ENCODE data around the gene KDM5B. TPM values are rescaled to one million over a fixed set of nuclear protein-coding genes. Genes with fewer than 3 reads are reported as not detected.

KDM5B gene
- total RNA-seq, 1 experiment from 2014 or later = 44.6 TPM

- CTCF ChIA-PET = no interaction called here
- Histone ChIP-seq H3K9me3 (ENCODE audit: control insufficient read depth in 1 of 2, insufficient read depth in 1 of 2, low read depth in 1 of 2, low read length in 2 of 2) (no peaks in the 10 kb centered on the region), H3K27ac (ENCODE audit: low read depth, low read length) (no peak overlapping the region), H3K4me3 (replicated peaks in 1 of 2; ENCODE audit: low read depth in 1 of 2, low read length in 2 of 2) (no peak overlapping the region), H3K4me2 (ENCODE audit: low read length) (no peak overlapping the region), H3K79me2 (ENCODE audit: insufficient read depth, low read length) (no peaks in the 10 kb centered on the region), H3K9me2 (ENCODE audit: insufficient read depth) (no peaks in the 10 kb centered on the region), H2AFZ (ENCODE audit: low read depth, low read length, poor library complexity, severe bottlenecking) (no peak overlapping the region), H3K27me3 (ENCODE audit: insufficient read depth, low read length) (peaks cover 75% of the 10 kb centered on the region), H3K4me1 (ENCODE audit: control insufficient read depth in 1 of 2, insufficient read depth in 2 of 2, low read length in 2 of 2) (no peaks in the 10 kb centered on the region), H4K20me1 (ENCODE audit: insufficient read depth) (0 out of 2 replicates have a peak, but pooled peaks cover 3% of the 10 kb centered on the region), H3K9ac (ENCODE audit: low read length) (no peak overlapping the region), H3K36me3 (ENCODE audit: control insufficient read depth in 1 of 2, insufficient read depth in 2 of 2, low read length in 2 of 2) (no peaks in the 10 kb centered on the region)
- intact Hi-C loops (cut with micrococcal nuclease) = no loop called here
- TF ChIP-seq ZFX (IDR thresholded peaks at IDR 0.05) (no peak), SP1 (IDR thresholded peaks at IDR 0.05; ENCODE audit: low read depth) (no peak), YY1 (IDR thresholded peaks at IDR 0.05; ENCODE audit: extremely low read depth, insufficient replicate concordance, low read depth, low read length) (no peak), SRF (IDR thresholded peaks at IDR 0.05; ENCODE audit: low read depth) (no peak), ATF3 (IDR thresholded peaks at IDR 0.05) (no peak), RAD21 (IDR thresholded peaks at IDR 0.05; ENCODE audit: low read depth) (no peak), REST (IDR thresholded peaks at IDR 0.05; ENCODE audit: low read depth) (no peak), CBX3 (IDR thresholded peaks at IDR 0.05; ENCODE audit: low read depth) (no peak), ZBTB33 (IDR thresholded peaks at IDR 0.05; ENCODE audit: extremely low read depth, insufficient replicate concordance, low read length) (no peak), CTCF (IDR thresholded peaks at IDR 0.05 in 2 of 3, conservative IDR thresholded peaks at IDR 0.05 in 1 of 3; ENCODE audit: borderline replicate concordance in 1 of 3, insufficient read depth in 1 of 3, low read depth in 2 of 3, low read length in 2 of 3) (no peak), SIN3A (IDR thresholded peaks at IDR 0.05; ENCODE audit: low read depth) (no peak), POLR2AphosphoS5 (IDR thresholded peaks at IDR 0.05; ENCODE audit: low read depth, low read length) (no peak), FOSL1 (IDR thresholded peaks at IDR 0.05; ENCODE audit: low read depth) (no peak)
- RAD21 ChIA-PET (ENCODE audit: low non-redundant PET in 1 of 2, low total read pairs in 2 of 2, uncharacterized antibody in 2 of 2, unreplicated experiment in 2 of 2) = no interaction called here
- POLR2A ChIA-PET = no interaction called here
- no peak for ATAC-seq
- no peak for DNase-seq (ENCODE audit: low read depth, low spot score)
- BruUV-seq (replicated peaks) = no TSS peak
Observed at GRCh38 chr1:202694314-202694713, 113.9 kb downstream of the KDM5B start.

Measured in HCT116 (cell line).